ENCODE results near the gene WDR54. TPM values are rescaled to one million over a fixed set of nuclear protein-coding genes. Genes with fewer than 3 reads are reported as not detected.
"Not testable (repeated sequence)": the region's sequence is repeated elsewhere in the genome, so short reads cannot be mapped to it uniquely, and the experiment has no call there.

WDR54 gene
- total RNA-seq, 6 donors from 2014 or later: 8.4 to 28.2 (median 13.3) TPM

DNA sequence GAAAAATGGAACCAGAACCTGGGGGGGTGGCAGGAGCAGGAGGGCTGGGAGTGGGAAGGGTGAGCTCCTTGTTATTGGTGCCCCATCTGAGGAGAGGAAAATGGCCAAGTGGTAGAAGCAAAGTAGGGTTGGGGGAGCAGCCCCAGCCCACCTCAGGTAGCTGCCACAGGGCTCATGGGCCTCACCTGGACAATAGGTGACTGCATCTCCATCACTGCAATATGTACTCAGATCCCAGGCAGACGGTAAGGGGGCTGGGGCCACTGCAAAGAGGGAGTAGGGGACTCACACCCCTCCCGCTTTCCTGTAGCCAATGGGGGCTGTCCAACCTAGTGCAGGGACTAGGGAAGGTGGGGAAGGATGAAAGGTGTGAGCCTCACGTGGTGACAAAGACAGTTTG lies 4.3 kb upstream of the WDR54 start:
- ATAC-seq (ENCODE audit: low FRiP score in 2 of 2): no peak
- Histone ChIP-seq H3K9me3 (no peaks in the 10 kb centered on the region), H3K36me3 (no peaks in the 10 kb centered on the region), H3K4me3 (no peak overlapping the region), H3K4me1 (peaks cover 16 to 32% (median 30%) of the 10 kb centered on the region in 4 donors), H3K27me3 (no peaks in the 10 kb centered on the region), H3K27ac (no peak overlapping the region)
- DNase-seq: no peak
- WGBS, 2 donors: 85 to 93% methylated on average over 3 of the region's 3 CpGs
- TF ChIP-seq POLR2A (IDR thresholded peaks at IDR 0.05) (no peak), EP300 (IDR thresholded peaks at IDR 0.05) (no peak), POLR2AphosphoS5 (IDR thresholded peaks at IDR 0.05) (no peak)
- TF ChIP-seq, protein P1, sequence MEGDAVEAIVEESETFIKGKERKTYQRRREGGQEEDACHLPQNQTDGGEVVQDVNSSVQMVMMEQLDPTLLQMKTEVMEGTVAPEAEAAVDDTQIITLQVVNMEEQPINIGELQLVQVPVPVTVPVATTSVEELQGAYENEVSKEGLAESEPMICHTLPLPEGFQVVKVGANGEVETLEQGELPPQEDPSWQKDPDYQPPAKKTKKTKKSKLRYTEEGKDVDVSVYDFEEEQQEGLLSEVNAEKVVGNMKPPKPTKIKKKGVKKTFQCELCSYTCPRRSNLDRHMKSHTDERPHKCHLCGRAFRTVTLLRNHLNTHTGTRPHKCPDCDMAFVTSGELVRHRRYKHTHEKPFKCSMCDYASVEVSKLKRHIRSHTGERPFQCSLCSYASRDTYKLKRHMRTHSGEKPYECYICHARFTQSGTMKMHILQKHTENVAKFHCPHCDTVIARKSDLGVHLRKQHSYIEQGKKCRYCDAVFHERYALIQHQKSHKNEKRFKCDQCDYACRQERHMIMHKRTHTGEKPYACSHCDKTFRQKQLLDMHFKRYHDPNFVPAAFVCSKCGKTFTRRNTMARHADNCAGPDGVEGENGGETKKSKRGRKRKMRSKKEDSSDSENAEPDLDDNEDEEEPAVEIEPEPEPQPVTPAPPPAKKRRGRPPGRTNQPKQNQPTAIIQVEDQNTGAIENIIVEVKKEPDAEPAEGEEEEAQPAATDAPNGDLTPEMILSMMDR (IDR thresholded peaks at IDR 0.05): no peak

DNA sequence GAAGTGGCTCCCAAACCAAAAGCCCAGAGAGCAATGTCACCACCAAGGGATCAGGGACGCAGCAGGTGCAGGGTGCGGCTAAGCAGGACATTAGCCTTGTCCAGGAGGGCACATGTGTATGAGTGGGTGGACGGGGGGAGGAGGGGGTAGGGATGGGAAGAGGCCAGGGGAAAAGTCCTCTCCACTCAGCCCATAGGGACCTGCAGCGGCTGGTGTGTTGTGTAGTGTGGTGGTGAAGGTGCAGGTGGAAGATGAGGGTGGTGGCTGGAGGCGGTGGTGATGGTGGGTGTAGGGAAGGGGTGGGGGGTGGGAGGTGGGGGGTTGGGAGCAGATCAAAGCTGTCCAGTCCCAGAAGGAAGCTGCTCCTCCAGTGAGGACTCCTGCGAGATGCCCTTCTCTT lies 3.8 kb upstream of the WDR54 start:
- DNase-seq: no peak
- no peaks in the 10 kb centered on the region for H3K9me3 ChIP-seq
- no peak for ATAC-seq (ENCODE audit: low FRiP score in 2 of 2)
- no peak overlapping the region for H3K4me3 ChIP-seq
- 88% methylated on average over 5 to 6 of the region's 6 CpGs for WGBS, 2 donors
- peaks cover 16 to 35% (median 33%) of the 10 kb centered on the region in 4 donors for H3K4me1 ChIP-seq
- H3K27ac ChIP-seq: no peak overlapping the region
- TF ChIP-seq POLR2A (IDR thresholded peaks at IDR 0.05) (no peak), POLR2AphosphoS5 (IDR thresholded peaks at IDR 0.05) (no peak), EP300 (IDR thresholded peaks at IDR 0.05) (no peak)
- TF ChIP-seq, protein P1 (IDR thresholded peaks at IDR 0.05): no peak
- H3K36me3 ChIP-seq: no peaks in the 10 kb centered on the region
- H3K27me3 ChIP-seq: no peaks in the 10 kb centered on the region

DNA sequence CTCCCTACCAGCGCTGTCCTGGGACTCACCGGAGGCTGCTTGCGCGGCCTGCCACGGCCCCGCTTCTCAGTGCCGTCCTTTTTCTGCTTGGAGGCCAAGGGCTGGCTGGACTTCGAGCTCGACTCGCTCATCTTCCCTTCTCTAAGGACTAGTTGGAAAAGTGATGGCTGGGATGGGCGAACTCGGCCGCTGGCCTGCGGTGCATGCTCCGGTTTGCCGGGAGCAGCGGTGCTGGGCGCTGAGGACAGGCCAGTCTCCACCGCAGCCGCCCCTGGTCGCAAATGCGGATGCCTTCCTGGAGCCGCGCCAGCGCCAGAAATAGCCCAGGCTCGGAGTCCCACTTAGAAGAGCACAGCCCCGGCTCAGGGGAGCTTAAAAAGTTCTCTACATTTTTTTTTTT lies 3.2 kb upstream of the WDR54 start:
- ATAC-seq (ENCODE audit: low FRiP score in 2 of 2) (no peak), DNase-seq (peak in 1 of 2 donors; percentile 83)

DNA sequence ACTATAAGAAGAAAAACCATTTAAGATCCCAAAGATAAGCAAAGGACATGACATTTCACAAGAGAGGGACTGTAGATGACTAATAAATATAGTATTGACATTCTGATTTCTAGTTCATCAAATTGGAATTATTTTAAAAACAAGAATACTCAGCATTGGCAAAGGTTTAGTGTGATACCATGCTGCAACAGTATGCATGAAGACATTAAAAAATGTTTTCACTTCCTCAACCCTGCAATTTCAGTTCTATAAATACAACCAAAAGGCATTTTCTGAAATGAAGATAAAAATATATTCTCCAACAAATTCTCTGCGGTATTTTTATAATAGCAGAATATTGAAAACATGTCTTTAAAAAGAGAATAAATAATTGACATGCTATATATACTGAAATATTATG lies 2.2 kb upstream of the WDR54 start:
- H3K4me3 ChIP-seq: no peak overlapping the region
- TF ChIP-seq, protein P1 (IDR thresholded peaks at IDR 0.05): no peak
- TF ChIP-seq POLR2AphosphoS5 (IDR thresholded peaks at IDR 0.05): no peak
- H3K4me1 ChIP-seq: peaks cover 14 to 30% (median 29%) of the 10 kb centered on the region in 4 donors
- ATAC-seq (ENCODE audit: low FRiP score in 2 of 2) (no peak), DNase-seq (no peak)
- 72 to 79% methylated on average over 1 of the region's 1 CpG for WGBS, 2 donors
- no peaks in the 10 kb centered on the region for H3K27me3 ChIP-seq
- H3K36me3 ChIP-seq: no peaks in the 10 kb centered on the region
- no peaks in the 10 kb centered on the region for H3K9me3 ChIP-seq
- H3K27ac ChIP-seq: no peak overlapping the region

More for the DNA sequence above, 3.2 kb upstream of the WDR54 start:
- Histone ChIP-seq H3K36me3 (no peaks in the 10 kb centered on the region), H3K4me3 (no peak overlapping the region), H3K4me1 (peaks cover 16 to 35% (median 33%) of the 10 kb centered on the region in 4 donors), H3K27me3 (no peaks in the 10 kb centered on the region), H3K27ac (no peak overlapping the region), H3K9me3 (no peaks in the 10 kb centered on the region)
- WGBS, 2 donors: 74 to 87% methylated on average over 19 to 27 of the region's 27 CpGs
- TF ChIP-seq POLR2A (IDR thresholded peaks at IDR 0.05) (no peak), EP300 (IDR thresholded peaks at IDR 0.05) (no peak)

DNA sequence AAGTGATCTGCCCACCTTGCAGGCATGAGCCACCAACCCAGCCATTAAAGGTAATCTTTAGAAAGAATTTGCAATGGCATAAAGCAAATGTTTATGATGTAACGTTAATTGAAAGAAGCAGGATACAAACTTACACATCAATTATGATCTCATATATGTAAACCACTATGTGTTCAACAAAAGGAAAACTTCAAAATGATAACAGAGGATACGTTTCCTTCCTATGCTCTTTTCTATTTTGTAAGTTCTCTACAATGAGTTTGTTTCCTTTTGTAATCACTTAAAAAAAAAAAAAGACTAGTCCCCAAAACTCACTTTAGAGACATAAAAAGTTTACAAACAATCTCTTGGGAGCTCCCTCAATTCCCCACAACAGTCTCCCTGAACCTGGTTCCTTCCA lies 1.5 kb upstream of the WDR54 start:
- no peak for ATAC-seq (ENCODE audit: low FRiP score in 2 of 2)
- Histone ChIP-seq H3K36me3 (peaks cover 0 to 2% (median 0%) of the 10 kb centered on the region in 4 donors), H3K9me3 (no peaks in the 10 kb centered on the region), H3K27ac (no peak overlapping the region), H3K4me3 (no peak overlapping the region), H3K4me1 (peaks cover 7 to 24% (median 22%) of the 10 kb centered on the region in 4 donors), H3K27me3 (no peaks in the 10 kb centered on the region)
- DNase-seq: no peak
- no peak for TF ChIP-seq POLR2A (IDR thresholded peaks at IDR 0.05)
- TF ChIP-seq, protein P1 (IDR thresholded peaks at IDR 0.05): no peak
- no peak for TF ChIP-seq EP300 (IDR thresholded peaks at IDR 0.05)
- no peak for TF ChIP-seq POLR2AphosphoS5 (IDR thresholded peaks at IDR 0.05)
- 72 to 76% methylated on average over 2 of the region's 2 CpGs for WGBS, 2 donors

DNA sequence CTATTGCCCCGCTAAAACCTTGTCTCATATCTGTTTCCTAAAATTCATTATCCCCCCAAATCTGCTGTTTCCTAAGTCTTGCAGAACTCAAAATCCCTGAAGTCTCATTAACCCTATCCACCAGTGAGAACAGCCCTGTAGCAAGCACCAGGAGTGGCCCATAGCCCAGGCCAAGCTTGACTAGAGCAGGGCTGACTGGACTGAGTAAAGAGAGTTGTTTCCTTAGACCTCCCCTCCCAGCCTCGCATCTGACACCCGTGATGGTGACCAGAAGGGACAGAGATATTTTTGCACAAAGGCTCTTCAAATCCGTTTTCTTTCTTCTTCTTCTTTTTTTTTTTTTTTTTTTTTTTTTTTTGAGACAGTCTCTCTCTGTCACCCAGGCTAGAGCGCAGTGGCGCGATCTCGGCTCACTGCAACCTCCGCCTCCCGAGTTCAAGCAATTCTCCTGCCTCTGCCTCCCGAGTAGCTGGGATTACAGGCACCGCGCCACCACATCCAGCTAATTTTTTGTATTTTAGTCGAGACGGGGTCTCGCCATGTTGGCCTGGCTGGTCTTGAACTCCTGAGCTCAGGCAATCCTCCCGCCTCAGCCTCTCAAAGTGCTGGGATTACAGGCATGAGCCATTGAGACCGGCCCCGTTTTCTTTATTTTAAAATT lies 957 bp upstream of the WDR54 start:
- H3K4me3 ChIP-seq: peak overlapping the region in 3 of 4 donors; percentile 67 to 89 (median 79)
- DNase-seq: not testable (repeated sequence)

More for the DNA sequence above, 957 bp upstream of the WDR54 start:
- WGBS, 2 donors: 73 to 76% methylated on average over 19 of the region's 19 CpGs
- not testable (repeated sequence) for ATAC-seq (ENCODE audit: low FRiP score in 2 of 2); H3K9me3 ChIP-seq; H3K36me3 ChIP-seq; H3K27me3 ChIP-seq
- Histone ChIP-seq H3K4me1 (peaks cover 6 to 18% (median 16%) of the 10 kb centered on the region in 4 donors), H3K27ac (peak overlapping the region in 2 of 4 donors; percentile 43 to 62)
